Stimulated activated CD8-positive, alpha-beta memory T cell treated with anti-CD3 and anti-CD28 coated beads, Interleukin-7, amount 100 ng/mL, for 24 hours (primary cell): ENCODE data around the gene TTC9.

ENCODE experiments used
- DNase-seq: peaks from one replicate; pipeline ENCODE4 v3.0.0-alpha.2; 2020; ENCODE audit warnings: low read depth

TTC9 gene

GRCh38 chr14:70641548-70642302 lies at the start of gene TTC9:
TSS of gene TTC9 (plus strand) at chr14:70641916. CDS start at chr14:70642130, 214 bp downstream.
- DNase-seq = no peak

GRCh38 chr14:70594461-70594860 lies 47.3 kb upstream of the TTC9 start:
- DNase-seq = no peak

GRCh38 chr14:70595443-70596185 lies 46.1 kb upstream of the TTC9 start:
- DNase-seq = no peak

GRCh38 chr14:70597731-70598130 lies 44.0 kb upstream of the TTC9 start:
- no peak for DNase-seq

GRCh38 chr14:70599345-70599744 lies 42.4 kb upstream of the TTC9 start:
- no peak for DNase-seq

GRCh38 chr14:70600382-70601157 lies 41.1 kb upstream of the TTC9 start, which contains the start of gene MED6:
TSS of gene MED6 (minus strand) at chr14:70600655. CDS start at chr14:70600637, 18 bp downstream.
- peak; percentile 91 for DNase-seq

GRCh38 chr14:70601162-70601561 lies 40.6 kb upstream of the TTC9 start:
- no peak for DNase-seq

- no peak for DNase-seq
Measured at GRCh38 chr14:70602254-70602653, 39.5 kb upstream of the TTC9 start.

GRCh38 chr14:70611216-70611615 lies 30.5 kb upstream of the TTC9 start:
- no peak for DNase-seq

GRCh38 chr14:70616646-70617045 lies 25.1 kb upstream of the TTC9 start:
- no peak for DNase-seq

GRCh38 chr14:70618314-70618713 lies 23.4 kb upstream of the TTC9 start:
- DNase-seq = no peak

GRCh38 chr14:70619708-70620107 lies 22.0 kb upstream of the TTC9 start:
- no peak for DNase-seq

GRCh38 chr14:70622111-70622712 lies 19.5 kb upstream of the TTC9 start:
- DNase-seq = no peak

GRCh38 chr14:70624972-70625371 lies 16.7 kb upstream of the TTC9 start:
- no peak for DNase-seq

GRCh38 chr14:70631948-70632347 lies 9.8 kb upstream of the TTC9 start:
- DNase-seq = no peak

GRCh38 chr14:70635971-70636595 lies 5.6 kb upstream of the TTC9 start:
- no peak for DNase-seq

GRCh38 chr14:70638416-70638815 lies 3.3 kb upstream of the TTC9 start:
- DNase-seq = no peak

- no peak for DNase-seq
Measured at GRCh38 chr14:70640938-70641547, 673 bp upstream of the TTC9 start.

GRCh38 chr14:70642303-70643235 lies 853 bp downstream of the TTC9 start:
- DNase-seq = no peak

- DNase-seq = no peak
Measured at GRCh38 chr14:70643967-70644366, 2.3 kb downstream of the TTC9 start.
